WTC11 (cell line): ENCODE measurements around the gene CHST6. TPM values are rescaled to one million over a fixed set of nuclear protein-coding genes. Genes with fewer than 3 reads are reported as not detected.

ENCODE experiments used
- ATAC-seq: fragments of 200-7000 bp; cut with Tn5 transposase; 2 replicates; pipeline ENCODE4 v1.10.0; 2021; ENCODE audit warnings: mild to moderate bottlenecking, moderate library complexity
- CTCF ChIA-PET: fragments of 300-600 bp; sonication (Branson Sonifier 250); formaldehyde crosslinking; loops from one replicate; lab custom pipeline; 2021; ENCODE audit warnings: antibody characterized with exemption; lab: Charles Lee
- POLR2A ChIA-PET: fragments of 350-600 bp; sonication (Branson Sonifier 250); formaldehyde crosslinking; loops from one replicate; lab custom pipeline; 2021; ENCODE audit warnings: antibody characterized with exemption; lab: Charles Lee
- DNase-seq: peaks from one replicate; pipeline ENCODE4 v3.0.0; 2021; ENCODE audit warnings: low spot score
- H3K27ac Mint-ChIP-seq: 2 replicates; pipeline ENCODE4 v1.8.0; 2021; ENCODE audit warnings: mixed read lengths
- H3K27me3 Mint-ChIP-seq: 2 replicates; pipeline ENCODE4 v1.8.0; 2021; ENCODE audit warnings: low read depth, mild to moderate bottlenecking, moderate library complexity, mixed read lengths
- H3K36me3 Mint-ChIP-seq: 2 replicates; pipeline ENCODE4 v1.8.0; 2021; ENCODE audit warnings: mixed read lengths
- H3K4me1 Mint-ChIP-seq: 2 replicates; pipeline ENCODE4 v1.8.0; 2022; ENCODE audit warnings: mixed read lengths
- H3K4me3 Mint-ChIP-seq: 2 replicates; pipeline ENCODE4 v1.8.0; 2021; ENCODE audit warnings: mild to moderate bottlenecking, moderate library complexity, mixed read lengths
- H3K9me3 Mint-ChIP-seq: 2 replicates; pipeline ENCODE4 v1.8.0; 2021; ENCODE audit warnings: mixed read lengths
- ATF1 ChIP-seq: sonication (generic); formaldehyde crosslinking; IDR thresholded peaks from 2 replicates; pipeline ENCODE4 v1.8.1; 2023; ENCODE audit warnings: mild to moderate bottlenecking, moderate library complexity, missing genetic modification reagents
- CREB1 ChIP-seq: sonication (generic); formaldehyde crosslinking; IDR thresholded peaks from 2 replicates; pipeline ENCODE4 v1.8.0; 2023; ENCODE audit warnings: mild to moderate bottlenecking, missing genetic modification reagents
- EMX1 ChIP-seq: fragments of 250-450 bp; sonication (Bioruptor Pico); IDR thresholded peaks from 2 replicates; pipeline ENCODE4 v1.8.0; 2021; ENCODE audit warnings: mild to moderate bottlenecking
- ERG ChIP-seq: fragments of 250-450 bp; sonication (Bioruptor Pico); IDR thresholded peaks from 2 replicates; pipeline ENCODE4 v1.8.0; 2021; ENCODE audit warnings: mild to moderate bottlenecking
- ETV6 ChIP-seq: sonication (generic); formaldehyde crosslinking; IDR thresholded peaks from 2 replicates; pipeline ENCODE4 v1.8.1; 2022; ENCODE audit warnings: mild to moderate bottlenecking, missing genetic modification reagents
- FOXP4 ChIP-seq: sonication (generic); formaldehyde crosslinking; IDR thresholded peaks from 2 replicates; pipeline ENCODE4 v1.8.0; 2022; ENCODE audit warnings: mild to moderate bottlenecking, missing genetic modification reagents
- GABPB1 ChIP-seq: sonication (generic); formaldehyde crosslinking; IDR thresholded peaks from 2 replicates; pipeline ENCODE4 v1.8.1; 2023; ENCODE audit warnings: mild to moderate bottlenecking, missing genetic modification reagents
- GRHL2 ChIP-seq: fragments of 250-450 bp; sonication (Bioruptor Pico); IDR thresholded peaks from 2 replicates; pipeline ENCODE4 v1.8.0; 2022; ENCODE audit warnings: mild to moderate bottlenecking, moderate library complexity; ENCODE audit not compliant: insufficient replicate concordance, severe bottlenecking
- GTF2I ChIP-seq: fragments of 250-450 bp; sonication (Bioruptor Pico); conservative IDR thresholded peaks from 2 replicates; pipeline ENCODE4 v1.4.0; 2021; ENCODE audit warnings: mild to moderate bottlenecking
- JUN ChIP-seq: sonication (generic); formaldehyde crosslinking; IDR thresholded peaks from 2 replicates; pipeline ENCODE4 v1.8.0; 2023; ENCODE audit warnings: mild to moderate bottlenecking, missing genetic modification reagents
- MXD4 ChIP-seq: fragments of 250-450 bp; sonication (Bioruptor Pico); IDR thresholded peaks from 2 replicates; pipeline ENCODE4 v1.8.0; 2021; ENCODE audit warnings: mild to moderate bottlenecking, moderate library complexity, borderline replicate concordance
- PRDM15 ChIP-seq: sonication (generic); formaldehyde crosslinking; IDR thresholded peaks from 2 replicates; pipeline ENCODE4 v1.8.0; 2022; ENCODE audit warnings: missing genetic modification reagents
- RORB ChIP-seq: fragments of 250-450 bp; sonication (Bioruptor Pico); IDR thresholded peaks from 2 replicates; pipeline ENCODE4 v1.9.0; 2021; ENCODE audit warnings: mild to moderate bottlenecking
- TEAD4 ChIP-seq: sonication (generic); formaldehyde crosslinking; IDR thresholded peaks from 2 replicates; pipeline ENCODE4 v1.8.0; 2022; ENCODE audit warnings: mild to moderate bottlenecking, missing genetic modification reagents
- USF1 ChIP-seq: sonication (generic); formaldehyde crosslinking; IDR thresholded peaks from 2 replicates; pipeline ENCODE4 v1.8.0; 2022; ENCODE audit warnings: mild to moderate bottlenecking, missing genetic modification reagents
- ZNF219 ChIP-seq: sonication (generic); formaldehyde crosslinking; IDR thresholded peaks from 2 replicates; pipeline ENCODE4 v1.8.0; 2023; ENCODE audit warnings: missing genetic modification reagents, mild to moderate bottlenecking, borderline replicate concordance
- ZNF232 ChIP-seq: sonication (generic); formaldehyde crosslinking; IDR thresholded peaks from 2 replicates; pipeline ENCODE4 v1.8.0; 2022; ENCODE audit warnings: mild to moderate bottlenecking, missing genetic modification reagents
- ZNF281 ChIP-seq: sonication (generic); formaldehyde crosslinking; IDR thresholded peaks from 2 replicates; pipeline ENCODE4 v1.8.0; 2023; ENCODE audit warnings: mild to moderate bottlenecking, missing genetic modification reagents
- ZNF423 ChIP-seq: fragments of 250-450 bp; sonication (Bioruptor Pico); IDR thresholded peaks from 2 replicates; pipeline ENCODE4 v2.1.2; 2022; ENCODE audit warnings: mild to moderate bottlenecking, moderate library complexity
- ZNF532 ChIP-seq: fragments of 250-450 bp; sonication (Bioruptor Pico); IDR thresholded peaks from 2 replicates; pipeline ENCODE4 v1.9.0; 2021; ENCODE audit warnings: mild to moderate bottlenecking, borderline replicate concordance
- total RNA-seq: library from RNA; stranded (reverse); gene quantifications from 3 replicates; pipeline ENCODE4 v1.2.3, GENCODE V29; 2021

The CHST6 gene
- total RNA-seq, 1 experiment from 2014 or later = 20.2 TPM

GRCh38 chr16:75459691-75460090 is 35.5 kb downstream of the CHST6 start:
- no peak for ATAC-seq
- ChIA-PET CTCF (interaction anchor here (0.8 kb wide), 1 partner anchor 58 kb away, joined by 4 read pairs; no protein-coding TSS in a partner anchor), POLR2A (no interaction called here)
- H3K4me3 Mint-ChIP-seq = no peak overlapping the region
- DNase-seq = no peak
- H3K4me1 Mint-ChIP-seq = peaks cover 66% of the 10 kb centered on the region
- no peaks in the 10 kb centered on the region for H3K9me3 Mint-ChIP-seq
- peak overlapping the region; percentile 94 for H3K27ac Mint-ChIP-seq
- H3K27me3 Mint-ChIP-seq = no peaks in the 10 kb centered on the region
- H3K36me3 Mint-ChIP-seq = peaks cover 4% of the 10 kb centered on the region
- TF ChIP-seq FOXP4 (CRISPR knock-in tag) = no peak
- TF ChIP-seq ETV6 (CRISPR knock-in tag) = no peak
- no peak for TF ChIP-seq RORB (CRISPR knock-in tag)
- TF ChIP-seq CREB1 (CRISPR knock-in tag) = no peak
- no peak for TF ChIP-seq GRHL2 (CRISPR knock-in tag)
- TF ChIP-seq ZNF232 = no peak
- no peak for TF ChIP-seq ERG (CRISPR knock-in tag)
- TF ChIP-seq GTF2I (CRISPR knock-in tag) = no peak
- TF ChIP-seq ZNF532 (CRISPR knock-in tag) = no peak
- no peak for TF ChIP-seq MXD4 (CRISPR knock-in tag)
- TF ChIP-seq GABPB1 (CRISPR knock-in tag) = no peak
- no peak for TF ChIP-seq EMX1
- no peak for TF ChIP-seq TEAD4 (CRISPR knock-in tag)
- TF ChIP-seq USF1 = no peak
- TF ChIP-seq ZNF219 (CRISPR knock-in tag) = no peak

- H3K27me3 Mint-ChIP-seq = no peaks in the 10 kb centered on the region
- no peak for DNase-seq
- peak overlapping the region; percentile 30; the same call in 1 of the 2 replicates for H3K27ac Mint-ChIP-seq
- H3K4me1 Mint-ChIP-seq = peaks cover 77% of the 10 kb centered on the region
- peaks cover 4% of the 10 kb centered on the region for H3K36me3 Mint-ChIP-seq
- POLR2A ChIA-PET = no interaction called here
- TF ChIP-seq JUN (CRISPR knock-in tag) (no peak), ZNF423 (CRISPR knock-in tag) (no peak), ZNF281 (CRISPR knock-in tag) (no peak), ATF1 (CRISPR knock-in tag) (no peak), PRDM15 (CRISPR knock-in tag) (no peak), GABPB1 (CRISPR knock-in tag) (no peak)
- TF ChIP-seq, all 79 proteins: peak for 0
- CTCF ChIA-PET = interaction anchor here (1.3 kb wide), 2 partner anchors 58 to 59 kb away, joined by 3 read pairs; no protein-coding TSS in a partner anchor
- ATAC-seq = no peak
- no peak overlapping the region for H3K4me3 Mint-ChIP-seq
- no peaks in the 10 kb centered on the region for H3K9me3 Mint-ChIP-seq
Observed at GRCh38 chr16:75458439-75458838, 36.8 kb downstream of the CHST6 start.
